Left lung (tissue), 10 donors: ENCODE results near the gene EZH2. TPM values are rescaled to one million over a fixed set of nuclear protein-coding genes. Genes with fewer than 3 reads are reported as not detected.

Experiments used
- ATAC-seq: fragments of 200-7000 bp; cut with Tn5 transposase; one replicate; pipeline ENCODE4 v1.9.1; 2020; ENCODE audit warnings: moderate library complexity
- DNase-seq, 4 donors: peaks; one replicate each; pipeline ENCODE4 v3.0.0-alpha.2; 2013 to 2020
- H3K27ac ChIP-seq, 2 donors: fragments of 200-600 bp; sonication (generic) in 1 of 2; one replicate each; pipeline versions ENCODE4 v1.5.0 to v1.8.0; 2020 to 2021
- H3K27me3 ChIP-seq, 2 donors: fragments of 200-600 bp; sonication (generic) in 1 of 2; one replicate each; pipeline versions ENCODE4 v1.5.0 to v1.8.0; 2020 to 2021
- H3K36me3 ChIP-seq, 2 donors: fragments of 200-600 bp; sonication (generic) in 1 of 2; one replicate each; pipeline versions ENCODE4 v1.5.0 to v1.8.0; 2020 to 2021
- H3K4me1 ChIP-seq, 2 donors: fragments of 200-600 bp; one replicate each; pipeline ENCODE4 v1.8.0; 2021
- H3K4me3 ChIP-seq, 2 donors: fragments of 200-600 bp; sonication (generic) in 1 of 2; one replicate each; pipeline versions ENCODE4 v1.5.0 to v1.8.0; 2020 to 2021; ENCODE audit warnings: mild to moderate bottlenecking in 1 of 2
- H3K9me3 ChIP-seq, 2 donors: fragments of 200-600 bp; sonication (generic) in 1 of 2; one replicate each; pipeline versions ENCODE4 v1.5.0 to v1.8.0; 2020 to 2021
- intact Hi-C, 2 donors: fragments of 100-400 bp; cut with DNase I; formaldehyde crosslinking; loops; one replicate each; pipeline versions ENCODE4 v1.11.2 to v1.14.2; 2022
- polyA plus RNA-seq, 6 donors: library from polyadenylated mRNA; unstranded; fragments of 120-200 nt; gene quantifications; one replicate each; pipeline ENCODE4 v1.2.1, GENCODE V29; 2013; ENCODE audit not compliant: insufficient read length in 6 of 6
- total RNA-seq, 2 donors: library from RNA; stranded (reverse); fragmentation: NEBNext Ultra II Directional; extraction: Animal tissue kit (Norgen Biotek cat#: 25700); gene quantifications; one replicate each; pipeline ENCODE4 v1.2.1, GENCODE V29; 2021
- TF ChIP-seq, protein P1 (sequence below), 2 donors: fragments of 200-600 bp; sonication (generic) in 1 of 2; IDR thresholded peaks; one replicate each; pipeline versions ENCODE4 v1.5.0 to v1.8.0; 2021; ENCODE audit warnings: antibody characterized with exemption in 2 of 2
- donor health status: DM: no; HTN: yes; CAD: no.
- donor health status: DM: no; HTN: no; CAD: no.

Gene EZH2
- total and polyA plus RNA-seq, 8 donors, result 7.2 to 56.3 (median 41.8) TPM

DNA sequence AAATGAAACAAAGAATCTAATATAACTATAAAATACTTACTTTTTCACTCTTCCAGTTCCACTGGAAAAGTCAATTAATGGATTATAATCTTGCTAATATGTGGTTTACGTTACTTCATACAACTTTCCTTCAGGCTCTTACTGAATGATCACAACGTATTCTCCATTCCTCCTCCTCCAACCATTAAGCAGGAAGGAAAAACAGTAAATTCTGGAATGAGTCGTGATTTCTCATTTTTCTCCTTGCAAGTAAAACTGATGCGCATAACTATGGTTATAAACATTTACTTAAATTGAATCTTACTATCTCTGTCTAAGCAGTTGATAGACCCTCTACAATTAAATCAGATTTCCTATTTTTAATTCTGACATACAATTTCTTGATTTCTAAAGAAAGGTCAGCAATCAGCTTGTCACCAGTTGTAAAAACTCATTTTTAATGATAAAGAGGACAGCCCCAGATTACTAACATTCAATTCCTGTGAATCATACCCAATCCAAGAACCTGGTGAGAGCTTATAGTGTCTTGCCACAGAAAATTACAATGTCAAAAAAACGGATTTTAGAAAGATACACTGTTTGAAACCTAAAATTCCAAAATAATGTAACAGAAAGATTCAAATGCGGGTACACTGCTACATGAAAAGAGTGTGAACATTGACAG lies 64.3 kb downstream of the EZH2 start:
- Histone ChIP-seq H3K4me3 (no peak overlapping the region), H3K36me3 (peaks cover 0 to 17% of the 10 kb centered on the region in 2 donors), H3K27me3 (no peaks in the 10 kb centered on the region), H3K4me1 (no peaks in the 10 kb centered on the region), H3K9me3 (no peaks in the 10 kb centered on the region), H3K27ac (no peak overlapping the region)
- ATAC-seq (no peak), DNase-seq (no peak)
- TF ChIP-seq, protein P1, sequence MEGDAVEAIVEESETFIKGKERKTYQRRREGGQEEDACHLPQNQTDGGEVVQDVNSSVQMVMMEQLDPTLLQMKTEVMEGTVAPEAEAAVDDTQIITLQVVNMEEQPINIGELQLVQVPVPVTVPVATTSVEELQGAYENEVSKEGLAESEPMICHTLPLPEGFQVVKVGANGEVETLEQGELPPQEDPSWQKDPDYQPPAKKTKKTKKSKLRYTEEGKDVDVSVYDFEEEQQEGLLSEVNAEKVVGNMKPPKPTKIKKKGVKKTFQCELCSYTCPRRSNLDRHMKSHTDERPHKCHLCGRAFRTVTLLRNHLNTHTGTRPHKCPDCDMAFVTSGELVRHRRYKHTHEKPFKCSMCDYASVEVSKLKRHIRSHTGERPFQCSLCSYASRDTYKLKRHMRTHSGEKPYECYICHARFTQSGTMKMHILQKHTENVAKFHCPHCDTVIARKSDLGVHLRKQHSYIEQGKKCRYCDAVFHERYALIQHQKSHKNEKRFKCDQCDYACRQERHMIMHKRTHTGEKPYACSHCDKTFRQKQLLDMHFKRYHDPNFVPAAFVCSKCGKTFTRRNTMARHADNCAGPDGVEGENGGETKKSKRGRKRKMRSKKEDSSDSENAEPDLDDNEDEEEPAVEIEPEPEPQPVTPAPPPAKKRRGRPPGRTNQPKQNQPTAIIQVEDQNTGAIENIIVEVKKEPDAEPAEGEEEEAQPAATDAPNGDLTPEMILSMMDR (IDR thresholded peaks at IDR 0.05), result no peak
- intact Hi-C loops, result no loop called here

DNA sequence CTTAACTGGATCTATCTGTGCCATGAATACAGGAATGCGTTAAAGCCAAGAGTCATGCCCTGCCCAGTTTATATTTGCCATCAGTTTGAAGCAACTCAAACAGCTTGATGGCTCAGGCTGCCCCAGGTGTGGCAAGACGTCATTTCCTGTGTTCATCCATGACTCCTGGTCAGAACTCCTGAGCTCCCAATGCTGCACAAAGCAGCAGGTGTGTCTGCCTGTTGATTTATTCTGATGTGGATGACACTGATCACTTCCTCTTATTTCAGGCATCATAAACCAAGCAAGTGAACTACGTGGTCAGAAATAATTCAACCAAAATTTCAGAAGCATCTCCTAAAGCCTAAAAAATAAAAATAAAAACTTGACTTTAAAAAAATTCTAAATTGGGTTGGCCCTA lies 68.5 kb downstream of the EZH2 start:
- no peaks in the 10 kb centered on the region for H3K9me3 ChIP-seq
- no peak for DNase-seq
- H3K4me1 ChIP-seq, result no peaks in the 10 kb centered on the region
- no peak overlapping the region for H3K27ac ChIP-seq
- TF ChIP-seq, protein P1 (IDR thresholded peaks at IDR 0.05), result no peak
- no peak overlapping the region for H3K4me3 ChIP-seq
- ATAC-seq, result no peak
- peaks cover 0 to 43% of the 10 kb centered on the region in 2 donors for H3K36me3 ChIP-seq
- no peaks in the 10 kb centered on the region for H3K27me3 ChIP-seq
- intact Hi-C loops, result no loop called here

DNA sequence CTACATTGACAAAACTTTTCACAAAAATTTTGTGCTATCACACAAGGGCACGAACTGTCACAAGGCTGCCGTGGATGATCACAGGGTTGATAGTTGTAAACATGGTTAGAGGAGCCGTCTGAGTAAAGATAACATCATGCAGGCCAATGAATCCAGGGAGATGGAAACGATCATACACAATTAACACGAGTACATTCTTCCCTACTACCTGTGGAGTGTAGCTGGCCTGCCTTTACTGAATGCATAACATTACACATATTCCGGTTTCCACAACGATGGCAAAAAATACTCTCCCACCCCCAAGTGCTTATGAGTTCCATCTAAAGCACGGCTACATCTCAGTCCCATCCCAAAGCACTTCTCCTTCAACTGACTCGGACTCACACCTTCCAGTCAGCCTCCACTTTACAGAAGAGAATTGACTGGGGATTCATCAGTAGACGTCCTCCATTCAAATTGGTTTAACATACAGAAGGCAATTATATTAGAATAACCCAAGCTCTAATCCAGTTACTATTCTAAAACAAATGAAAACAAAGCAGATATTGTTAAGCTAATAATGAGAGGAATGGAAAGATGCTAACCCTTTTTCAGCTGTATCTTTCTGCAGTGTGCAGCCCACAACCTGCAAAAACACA lies 69.0 kb downstream of the EZH2 start:
- no peaks in the 10 kb centered on the region for H3K27me3 ChIP-seq
- TF ChIP-seq, protein P1 (IDR thresholded peaks at IDR 0.05), result no peak
- intact Hi-C loops, result no loop called here
- DNase-seq (no peak), ATAC-seq (no peak)
- no peak overlapping the region for H3K27ac ChIP-seq
- no peak overlapping the region for H3K4me3 ChIP-seq
- no peaks in the 10 kb centered on the region for H3K4me1 ChIP-seq
- H3K36me3 ChIP-seq, result peaks cover 0 to 48% of the 10 kb centered on the region in 2 donors
- H3K9me3 ChIP-seq, result no peaks in the 10 kb centered on the region

DNA sequence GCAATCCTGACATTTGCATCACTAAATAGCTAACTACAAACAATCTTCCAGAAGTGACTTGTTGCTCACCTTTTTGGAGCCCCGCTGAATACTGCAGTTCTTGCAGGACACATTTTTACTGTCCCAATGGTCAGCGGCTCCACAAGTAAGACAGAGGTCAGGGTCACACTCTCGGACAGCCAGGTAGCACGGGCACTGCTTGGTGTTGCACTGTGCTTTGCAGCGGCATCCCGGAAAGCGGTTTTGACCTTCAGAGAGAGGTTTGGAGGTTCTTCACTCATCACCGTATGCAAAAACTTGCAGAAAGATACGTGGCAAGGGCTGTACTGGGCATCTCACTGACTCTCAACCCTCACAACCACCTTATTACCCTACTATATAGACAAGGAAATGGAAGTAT lies 70.2 kb downstream of the EZH2 start:
- TF ChIP-seq, protein P1 (IDR thresholded peaks at IDR 0.05), result no peak
- H3K27ac ChIP-seq, result no peak overlapping the region
- DNase-seq (no peak), ATAC-seq (no peak)
- H3K4me1 ChIP-seq, result no peaks in the 10 kb centered on the region
- intact Hi-C loops, result no loop called here
- H3K9me3 ChIP-seq, result no peaks in the 10 kb centered on the region
- no peaks in the 10 kb centered on the region for H3K27me3 ChIP-seq
- peaks cover 0 to 52% of the 10 kb centered on the region in 2 donors for H3K36me3 ChIP-seq
- no peak overlapping the region for H3K4me3 ChIP-seq

DNA sequence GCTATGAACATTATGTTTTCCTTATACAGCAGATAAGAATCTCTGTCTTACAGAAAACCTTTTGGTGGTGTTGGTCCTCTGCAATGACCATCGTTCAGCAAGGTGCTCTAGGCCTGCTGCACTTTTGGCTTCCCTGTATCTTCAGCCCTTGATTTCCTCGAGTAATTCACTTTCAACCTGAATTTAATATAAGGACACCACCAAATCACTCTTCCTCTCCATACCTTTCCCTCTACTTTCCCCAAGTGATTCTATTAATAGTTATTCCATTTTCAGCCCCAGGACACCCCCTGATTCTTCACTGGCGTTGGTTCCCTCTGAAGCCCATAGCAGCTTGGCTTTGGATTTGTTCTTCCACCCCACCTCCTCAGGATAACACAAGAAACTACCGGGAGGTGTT lies 72.2 kb downstream of the EZH2 start:
- no peak for DNase-seq
- ATAC-seq, result no peak
- intact Hi-C loops, result no loop called here
- Histone ChIP-seq H3K27ac (no peak overlapping the region), H3K36me3 (peaks cover 0 to 71% of the 10 kb centered on the region in 2 donors), H3K4me1 (no peaks in the 10 kb centered on the region), H3K4me3 (no peak overlapping the region), H3K9me3 (no peaks in the 10 kb centered on the region), H3K27me3 (no peaks in the 10 kb centered on the region)
- TF ChIP-seq, protein P1 (IDR thresholded peaks at IDR 0.05), result no peak
